Neural progenitor cell (in vitro differentiated cells): ENCODE measurements around the gene RBM39. TPM values are rescaled to one million over a fixed set of nuclear protein-coding genes. Genes with fewer than 3 reads are reported as not detected.

Experiments used
- DNase-seq: peaks from one replicate; pipeline ENCODE4 v3.0.0-alpha.2; 2016; ENCODE audit warnings: low spot score
- H2AFZ ChIP-seq: fragments of 200-600 bp; sonication (generic); replicated peaks from 2 replicates; pipeline ENCODE4 v1.6.1; 2016; ENCODE audit warnings: antibody characterized with exemption
- H3F3A ChIP-seq: fragments of 200-600 bp; sonication (generic); 2 replicates; pipeline ENCODE4 v1.6.1; 2016; ENCODE audit warnings: antibody characterized with exemption, low read depth
- H3K27ac ChIP-seq: fragments of 200-600 bp; sonication (generic); 2 replicates; pipeline ENCODE4 v1.5.1; 2016; ENCODE audit warnings: mild to moderate bottlenecking
- H3K27me3 ChIP-seq: fragments of 200-600 bp; sonication (generic); 2 replicates; pipeline ENCODE4 v1.6.1; 2016; ENCODE audit warnings: mild to moderate bottlenecking, moderate library complexity
- H3K36me3 ChIP-seq: fragments of 200-600 bp; sonication (generic); 2 replicates; pipeline ENCODE4 v1.5.1; 2016
- H3K4me1 ChIP-seq: fragments of 200-600 bp; sonication (generic); 2 replicates; pipeline ENCODE4 v1.6.1; 2016; ENCODE audit warnings: mixed run types
- H3K4me2 ChIP-seq: fragments of 200-600 bp; sonication (generic); 2 replicates; pipeline ENCODE4 v1.6.1; 2016
- H3K4me3 ChIP-seq: fragments of 200-600 bp; sonication (generic); 2 replicates; pipeline ENCODE4 v1.5.1; 2016
- H3K79me2 ChIP-seq: fragments of 200-600 bp; sonication (generic); 2 replicates; pipeline ENCODE4 v1.6.1; 2016; ENCODE audit warnings: low read depth
- H3K9ac ChIP-seq: fragments of 200-600 bp; sonication (generic); 2 replicates; pipeline ENCODE4 v1.6.1; 2016
- H3K9me3 ChIP-seq: fragments of 200-600 bp; sonication (generic); 2 replicates; pipeline ENCODE4 v1.5.1; 2016; ENCODE audit warnings: low read depth
- H4K20me1 ChIP-seq: fragments of 200-600 bp; sonication (generic); 2 replicates; pipeline ENCODE4 v1.6.1; 2016; ENCODE audit warnings: low read depth
- H3K27ac Mint-ChIP-seq: 3 replicates; pipeline ENCODE4 v1.8.0; 2021; ENCODE audit warnings: mixed read lengths
- H3K27me3 Mint-ChIP-seq: 2 replicates; pipeline ENCODE4 v1.8.0; 2022; ENCODE audit warnings: low read depth, mild to moderate bottlenecking, inconsistent platforms, moderate library complexity, mixed read lengths; ENCODE audit not compliant: insufficient read depth
- H3K36me3 Mint-ChIP-seq: 3 replicates; pipeline ENCODE4 v1.8.0; 2021; ENCODE audit warnings: mixed read lengths
- H3K4me1 Mint-ChIP-seq: 3 replicates; pipeline ENCODE4 v1.8.0; 2021; ENCODE audit warnings: mixed read lengths
- H3K4me3 Mint-ChIP-seq: 3 replicates; pipeline ENCODE4 v1.8.0; 2021; ENCODE audit warnings: mild to moderate bottlenecking, moderate library complexity, mixed read lengths
- H3K9me3 Mint-ChIP-seq: 3 replicates; pipeline ENCODE4 v1.8.0; 2020; ENCODE audit warnings: mixed read lengths
- CTCF ChIP-seq: fragments of 200-600 bp; sonication (generic); IDR thresholded peaks from 2 replicates; pipeline ENCODE4 v1.5.1; 2017; ENCODE audit warnings: antibody characterized with exemption, mild to moderate bottlenecking
- EZH2 ChIP-seq: fragments of 200-600 bp; sonication (generic); IDR thresholded peaks from 2 replicates; pipeline ENCODE4 v1.6.1; 2017; ENCODE audit warnings: antibody characterized with exemption, mild to moderate bottlenecking, moderate library complexity
- EZH2phosphoT487 ChIP-seq: fragments of 200-600 bp; sonication (generic); IDR thresholded peaks from 2 replicates; pipeline ENCODE4 v1.6.1; 2017; ENCODE audit warnings: antibody characterized with exemption
- total RNA-seq: library from RNA; depleted of rRNA; stranded (reverse); fragments of >200 nt; gene quantifications from 2 replicates; pipeline ENCODE4 v1.2.3, GENCODE V29; 2015; ENCODE audit warnings: low replicate concordance

The RBM39 gene
- total RNA-seq, 1 donor from 2014 or later: 555 TPM

GRCh38 chr20:35735826-35736470 lies 6.1 kb downstream of the RBM39 start:
- no peak overlapping the region for H3K4me3 Mint-ChIP-seq
- DNase-seq: no peak
- no peaks in the 10 kb centered on the region for H3K9me3 ChIP-seq
- no peak overlapping the region for H3K9ac ChIP-seq
- H3K4me1 Mint-ChIP-seq: peaks cover 23% of the 10 kb centered on the region
- H3K79me2 ChIP-seq: peaks cover 100% of the 10 kb centered on the region
- no peak overlapping the region for H3K27ac ChIP-seq
- peak overlapping the region; percentile 15 for H3K4me2 ChIP-seq
- H3K4me1 ChIP-seq: peaks cover 15% of the 10 kb centered on the region
- peaks cover 100% of the 10 kb centered on the region for H4K20me1 ChIP-seq
- H3K4me3 ChIP-seq: no peak overlapping the region
- no peaks in the 10 kb centered on the region for H3K27me3 ChIP-seq
- H3K36me3 Mint-ChIP-seq: peaks cover 46% of the 10 kb centered on the region
- H3K27ac Mint-ChIP-seq: no peak overlapping the region
- TF ChIP-seq EZH2phosphoT487 (no peak), EZH2 (no peak), CTCF (no peak)
- no peak overlapping the region for H2AFZ ChIP-seq
- H3K27me3 Mint-ChIP-seq: peaks cover 3% of the 10 kb centered on the region
- H3K36me3 ChIP-seq: peaks cover 65% of the 10 kb centered on the region
- no peaks in the 10 kb centered on the region for H3K9me3 Mint-ChIP-seq
- peaks cover 51% of the 10 kb centered on the region for H3F3A ChIP-seq

- Histone ChIP-seq H3K4me3 (no peak overlapping the region), H3K36me3 (peaks cover 65% of the 10 kb centered on the region), H3K27ac (no peak overlapping the region), H3K79me2 (peaks cover 100% of the 10 kb centered on the region), H3K4me1 (peaks cover 8% of the 10 kb centered on the region), H2AFZ (no peak overlapping the region), H3K4me2 (peak overlapping the region; percentile 2), H4K20me1 (peaks cover 100% of the 10 kb centered on the region), H3K9ac (no peak overlapping the region), H3K27me3 (no peaks in the 10 kb centered on the region), H3K9me3 (no peaks in the 10 kb centered on the region), H3F3A (peaks cover 47% of the 10 kb centered on the region)
- Mint-ChIP-seq H3K9me3 (no peaks in the 10 kb centered on the region), H3K4me3 (no peak overlapping the region), H3K27me3 (peaks cover 3% of the 10 kb centered on the region), H3K4me1 (peaks cover 19% of the 10 kb centered on the region), H3K36me3 (peaks cover 41% of the 10 kb centered on the region), H3K27ac (no peak overlapping the region)
- no peak for DNase-seq
- TF ChIP-seq EZH2: no peak
- no peak for TF ChIP-seq EZH2phosphoT487
- no peak for TF ChIP-seq CTCF
These were observed 7.0 kb downstream of the RBM39 start for GRCh38 chr20:35734777-35735649.

- peaks cover 100% of the 10 kb centered on the region for H4K20me1 ChIP-seq
- no peak overlapping the region for H3K27ac ChIP-seq
- H3K4me1 Mint-ChIP-seq: peaks cover 14% of the 10 kb centered on the region
- H3K4me3 Mint-ChIP-seq: no peak overlapping the region
- H3K9me3 Mint-ChIP-seq: no peaks in the 10 kb centered on the region
- H3K4me1 ChIP-seq: peaks cover 2% of the 10 kb centered on the region
- peaks cover 41% of the 10 kb centered on the region for H3K36me3 Mint-ChIP-seq
- H3F3A ChIP-seq: peaks cover 48% of the 10 kb centered on the region
- peaks cover 3% of the 10 kb centered on the region for H3K27me3 Mint-ChIP-seq
- H3K36me3 ChIP-seq: peaks cover 65% of the 10 kb centered on the region
- H2AFZ ChIP-seq: no peak overlapping the region
- TF ChIP-seq EZH2 (no peak), CTCF (no peak), EZH2phosphoT487 (no peak)
- H3K4me3 ChIP-seq: no peak overlapping the region
- DNase-seq: no peak
- no peaks in the 10 kb centered on the region for H3K27me3 ChIP-seq
- no peaks in the 10 kb centered on the region for H3K9me3 ChIP-seq
- peak overlapping the region; percentile 2 for H3K4me2 ChIP-seq
- H3K27ac Mint-ChIP-seq: no peak overlapping the region
- peaks cover 100% of the 10 kb centered on the region for H3K79me2 ChIP-seq
- H3K9ac ChIP-seq: no peak overlapping the region
These were observed 7.7 kb downstream of the RBM39 start for GRCh38 chr20:35734374-35734773.
